ENCODE measurements around the gene SLC25A39. TPM values are rescaled to one million over a fixed set of nuclear protein-coding genes. Genes with fewer than 3 reads are reported as not detected.
A peak's percentile ranks its signal among the peaks of the same experiment; 100 is the strongest.

SLC25A39 gene
- polyA plus RNA-seq, 1 of the 3 experiments (the other 2 are of a cell fraction), result 131 TPM

GRCh38 chr17:44314524-44314868, 10.1 kb downstream of the SLC25A39 start:
- no peaks in the 10 kb centered on the region for H3K9me3 ChIP-seq
- peak; percentile 31 for DNase-seq
- H3K4me2 ChIP-seq, result no peak overlapping the region
- ChIA-PET CTCF (interaction anchor here (1.2 kb wide), 1 partner anchor 96 kb away, joined by 4 read pairs; no protein-coding TSS in a partner anchor), POLR2A (no interaction called here)
- H3F3A ChIP-seq (replicated peaks; ENCODE audit: insufficient read depth), result no peaks in the 10 kb centered on the region
- H3K4me1 ChIP-seq (ENCODE audit: control insufficient read depth in 1 of 2, insufficient read depth in 2 of 2, low read depth in 1 of 2, low read length in 1 of 2), result peaks cover 0 to 20% of the 10 kb centered on the region in 2 experiments; a peak in 1 of 4 replicates
- H3K27me3 ChIP-seq (ENCODE audit: insufficient read depth), result no peaks in the 10 kb centered on the region
- no peaks in the 10 kb centered on the region for H3K79me2 ChIP-seq (ENCODE audit: insufficient read depth)
- no peak overlapping the region for H3K9ac ChIP-seq
- no peak overlapping the region for H3K4me3 ChIP-seq (ENCODE audit: low read depth in 2 of 2, low read length in 1 of 2)
- peaks cover 0 to 4% of the 10 kb centered on the region in 2 experiments for H3K36me3 ChIP-seq (replicated peaks in 1 of 2; ENCODE audit: control insufficient read depth in 1 of 2, insufficient read depth in 2 of 2, low read length in 1 of 2)
- H3K27ac ChIP-seq (ENCODE audit: low read depth in 2 of 2, low read length in 1 of 2), result no peak overlapping the region
- 74% methylated on average over 11 of the region's 11 CpGs for WGBS (ENCODE audit: low lambda C conversion rate)
- no peaks in the 10 kb centered on the region for H4K20me1 ChIP-seq (ENCODE audit: insufficient read depth)
- TF ChIP-seq GABPA (IDR thresholded peaks at IDR 0.05; ENCODE audit: low read depth) (no peak), RCOR1 (IDR thresholded peaks at IDR 0.05; ENCODE audit: low read length) (no peak), ELF1 (IDR thresholded peaks at IDR 0.05) (no peak), EP300 (IDR thresholded peaks at IDR 0.05; ENCODE audit: borderline replicate concordance in 1 of 2, low read depth in 1 of 2, low read length in 1 of 2) (no peak)
- H2AFZ ChIP-seq (ENCODE audit: low read depth), result no peak overlapping the region
- H3K9me2 ChIP-seq, result no peaks in the 10 kb centered on the region

GRCh38 chr17:44314031-44314430, 10.6 kb downstream of the SLC25A39 start:
- CTCF ChIA-PET, result interaction anchor here (1.2 kb wide), 1 partner anchor 95 kb away, joined by 4 read pairs; no protein-coding TSS in a partner anchor
- no peak overlapping the region for H3K4me3 ChIP-seq (ENCODE audit: low read depth in 2 of 2, low read length in 1 of 2)

More at GRCh38 chr17:44314031-44314430, 10.6 kb downstream of the SLC25A39 start:
- TF ChIP-seq USF1 (IDR thresholded peaks at IDR 0.05; ENCODE audit: borderline replicate concordance, low read depth) (no peak), USF2 (IDR thresholded peaks at IDR 0.05; ENCODE audit: borderline replicate concordance, low read depth, low read length) (no peak), JUND (IDR thresholded peaks at IDR 0.05) (no peak), RXRA (IDR thresholded peaks at IDR 0.05; ENCODE audit: borderline replicate concordance, low read depth) (no peak), POLR2AphosphoS5 (IDR thresholded peaks at IDR 0.05; ENCODE audit: low read depth, low read length) (no peak), RCOR1 (IDR thresholded peaks at IDR 0.05; ENCODE audit: low read length) (no peak), RFX5 (IDR thresholded peaks at IDR 0.05; ENCODE audit: low read length) (no peak), FOXJ3 (CRISPR knock-in tag; IDR thresholded peaks at IDR 0.05) (no peak), NRF1 (IDR thresholded peaks at IDR 0.05; ENCODE audit: low read depth, low read length) (no peak), REST (IDR thresholded peaks at IDR 0.05; ENCODE audit: low read depth, low read length) (no peak), CTCF (IDR thresholded peaks at IDR 0.05) (no peak), FOXM1 (IDR thresholded peaks at IDR 0.05; ENCODE audit: low read depth) (no peak)
- POLR2A ChIA-PET, result no interaction called here
- H3K9me3 ChIP-seq, result no peaks in the 10 kb centered on the region
- WGBS (ENCODE audit: low lambda C conversion rate), result 67% methylated on average over 6 of the region's 7 CpGs
- no peak overlapping the region for H2AFZ ChIP-seq (ENCODE audit: low read depth)
- H3K27ac ChIP-seq (ENCODE audit: low read depth in 2 of 2, low read length in 1 of 2), result no peak overlapping the region
- H3K36me3 ChIP-seq (replicated peaks in 1 of 2; ENCODE audit: control insufficient read depth in 1 of 2, insufficient read depth in 2 of 2, low read length in 1 of 2), result peaks cover 0 to 2% of the 10 kb centered on the region in 2 experiments
- H3K9ac ChIP-seq, result no peak overlapping the region
- H3K27me3 ChIP-seq (ENCODE audit: insufficient read depth), result no peaks in the 10 kb centered on the region
- DNase-seq, result peak; percentile 19
- H4K20me1 ChIP-seq (ENCODE audit: insufficient read depth), result no peaks in the 10 kb centered on the region
- H3K4me1 ChIP-seq (ENCODE audit: control insufficient read depth in 1 of 2, insufficient read depth in 2 of 2, low read depth in 1 of 2, low read length in 1 of 2), result peaks cover 0 to 23% of the 10 kb centered on the region in 2 experiments; a peak in 1 of 4 replicates
- H3K9me2 ChIP-seq, result no peaks in the 10 kb centered on the region
- no peaks in the 10 kb centered on the region for H3F3A ChIP-seq (replicated peaks; ENCODE audit: insufficient read depth)
- H3K4me2 ChIP-seq, result no peak overlapping the region
- no peaks in the 10 kb centered on the region for H3K79me2 ChIP-seq (ENCODE audit: insufficient read depth)

Measured in SK-N-SH (cell line).